Measurements from ENCODE around the gene NDFIP1.

DNA sequence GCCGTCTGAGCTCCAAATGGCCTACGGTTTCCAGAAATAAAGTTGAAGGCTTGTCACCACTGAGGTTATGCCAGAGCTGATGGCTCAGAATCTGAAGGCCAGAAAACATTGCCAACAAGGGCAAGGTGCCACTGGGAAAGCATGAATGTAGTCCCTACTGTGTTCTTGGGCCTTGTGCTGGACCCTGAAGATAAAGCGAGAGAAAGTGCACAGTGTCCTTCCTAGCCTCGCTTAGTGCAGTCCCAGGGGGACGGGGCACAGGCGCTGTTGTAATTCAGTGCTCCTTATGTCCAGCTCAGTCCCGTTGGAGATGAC is 84.5 kb downstream of the NDFIP1 start:
- TF ChIP-seq, protein P1, sequence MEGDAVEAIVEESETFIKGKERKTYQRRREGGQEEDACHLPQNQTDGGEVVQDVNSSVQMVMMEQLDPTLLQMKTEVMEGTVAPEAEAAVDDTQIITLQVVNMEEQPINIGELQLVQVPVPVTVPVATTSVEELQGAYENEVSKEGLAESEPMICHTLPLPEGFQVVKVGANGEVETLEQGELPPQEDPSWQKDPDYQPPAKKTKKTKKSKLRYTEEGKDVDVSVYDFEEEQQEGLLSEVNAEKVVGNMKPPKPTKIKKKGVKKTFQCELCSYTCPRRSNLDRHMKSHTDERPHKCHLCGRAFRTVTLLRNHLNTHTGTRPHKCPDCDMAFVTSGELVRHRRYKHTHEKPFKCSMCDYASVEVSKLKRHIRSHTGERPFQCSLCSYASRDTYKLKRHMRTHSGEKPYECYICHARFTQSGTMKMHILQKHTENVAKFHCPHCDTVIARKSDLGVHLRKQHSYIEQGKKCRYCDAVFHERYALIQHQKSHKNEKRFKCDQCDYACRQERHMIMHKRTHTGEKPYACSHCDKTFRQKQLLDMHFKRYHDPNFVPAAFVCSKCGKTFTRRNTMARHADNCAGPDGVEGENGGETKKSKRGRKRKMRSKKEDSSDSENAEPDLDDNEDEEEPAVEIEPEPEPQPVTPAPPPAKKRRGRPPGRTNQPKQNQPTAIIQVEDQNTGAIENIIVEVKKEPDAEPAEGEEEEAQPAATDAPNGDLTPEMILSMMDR (IDR thresholded peaks at IDR 0.05), result no peak
- no peak for TF ChIP-seq POLR2A (IDR thresholded peaks at IDR 0.05)

Data from transverse colon (tissue), 3 donors.